IMR-90 (cell line): ENCODE measurements around the gene ZNF362. TPM values are rescaled to one million over a fixed set of nuclear protein-coding genes. Genes with fewer than 3 reads are reported as not detected.

ENCODE experiments used
- ATAC-seq: fragments of 200-7000 bp; cut with Tn5 transposase; 2 replicates; pipeline ENCODE4 v1.9.1; 2020; ENCODE audit warnings: low read depth, mild to moderate bottlenecking, moderate library complexity
- BruUV-seq: library from RNA; stranded (reverse); fragments of 400-500 nt; replicated peaks from 2 replicates; lab custom pipeline; 2021; lab: Mats Ljungman, UMichigan
- CTCF ChIA-PET: fragments of 300-600 bp; formaldehyde crosslinking; extraction: SDS; loops from one replicate; lab custom pipeline; 2021; ENCODE audit warnings: antibody characterized with exemption; lab: Yijun Ruan, JAX
- POLR2A ChIA-PET: fragments of 300-600 bp; sonication (Branson Sonifier 250); formaldehyde crosslinking; loops from one replicate; lab custom pipeline; 2022; ENCODE audit warnings: antibody characterized with exemption; ENCODE audit not compliant: unreplicated experiment; lab: Charles Lee
- DNase-seq: peaks from one replicate; pipeline ENCODE4 v3.0.0; 2013
- H2AFZ ChIP-seq: replicated peaks from 2 replicates; pipeline ENCODE3; 2013; ENCODE audit warnings: low read length, mild to moderate bottlenecking; ENCODE audit not compliant: poor library complexity
- H2AK5ac ChIP-seq: 2 replicates; pipeline ENCODE4 v1.6.1; 2013; ENCODE audit warnings: low read depth, low read length, inconsistent platforms
- H2AK9ac ChIP-seq: replicated peaks from 2 replicates; pipeline ENCODE3; 2013; ENCODE audit warnings: mild to moderate bottlenecking, low read depth, low read length, moderate library complexity; ENCODE audit not compliant: poor library complexity
- H2BK120ac ChIP-seq: 2 replicates; pipeline ENCODE4 v1.6.1; 2013; ENCODE audit warnings: low read depth, low read length, inconsistent platforms
- H2BK15ac ChIP-seq: 3 replicates; pipeline ENCODE4 v1.6.1; 2013; ENCODE audit warnings: low read depth, low read length, inconsistent platforms
- H2BK20ac ChIP-seq: 2 replicates; pipeline ENCODE4 v1.6.1; 2013; ENCODE audit warnings: low read depth, mild to moderate bottlenecking, inconsistent platforms, low read length, moderate library complexity
- H2BK5ac ChIP-seq: 2 replicates; pipeline ENCODE4 v1.6.1; 2013; ENCODE audit warnings: mild to moderate bottlenecking, low read depth, low read length, inconsistent platforms; ENCODE audit not compliant: poor library complexity, severe bottlenecking
- H3K14ac ChIP-seq: replicated peaks from 2 replicates; pipeline ENCODE4 v1.6.1; 2013; ENCODE audit warnings: low read depth, low read length, inconsistent platforms
- H3K18ac ChIP-seq: 2 replicates; pipeline ENCODE4 v1.6.1; 2013; ENCODE audit warnings: low read depth, low read length, control low read depth
- H3K23ac ChIP-seq: 2 replicates; pipeline ENCODE4 v1.6.1; 2013; ENCODE audit warnings: low read depth, low read length, inconsistent platforms
- H3K27ac ChIP-seq: 2 replicates; pipeline ENCODE4 v1.5.1; 2013; ENCODE audit warnings: mild to moderate bottlenecking, control low read depth, low read length; ENCODE audit not compliant: insufficient read depth
- H3K27me3 ChIP-seq: 2 replicates; pipeline ENCODE4 v1.6.1; 2013; ENCODE audit warnings: low read length; ENCODE audit not compliant: control insufficient read depth, insufficient read depth
- H3K36me3 ChIP-seq: 2 replicates; pipeline ENCODE4 v1.6.1; 2013; ENCODE audit warnings: low read length, mixed read lengths; ENCODE audit not compliant: control insufficient read depth, insufficient read depth
- H3K4ac ChIP-seq: 2 replicates; pipeline ENCODE4 v1.6.1; 2013; ENCODE audit warnings: low read depth, low read length, inconsistent platforms
- H3K4me1 ChIP-seq: 2 replicates; pipeline ENCODE4 v1.6.1; 2013; ENCODE audit warnings: low read length, mixed read lengths; ENCODE audit not compliant: control insufficient read depth, insufficient read depth
- H3K4me2 ChIP-seq: 2 replicates; pipeline ENCODE4 v1.6.1; 2013; ENCODE audit warnings: low read depth, mild to moderate bottlenecking, control low read depth, low read length, moderate library complexity
- H3K4me3 ChIP-seq: 2 replicates; pipeline ENCODE4 v1.5.1; 2013; ENCODE audit warnings: low read depth, mild to moderate bottlenecking, control low read depth, low read length, moderate library complexity; ENCODE audit not compliant: insufficient read depth
- H3K56ac ChIP-seq: 2 replicates; pipeline ENCODE4 v1.6.1; 2013; ENCODE audit warnings: low read length, inconsistent platforms; ENCODE audit not compliant: insufficient read depth; ENCODE audit errors: extremely low read depth
- H3K79me1 ChIP-seq, 2 experiments: 2 replicates each; pipeline ENCODE4 v1.6.1; 2013; ENCODE audit warnings: low read length in 2 of 2, inconsistent platforms in 1 of 2, low read depth in 1 of 2
- H3K9ac ChIP-seq: 2 replicates; pipeline ENCODE4 v1.6.1; 2013; ENCODE audit warnings: low read depth, low read length, control low read depth
- H3K9me1 ChIP-seq: 2 replicates; pipeline ENCODE4 v1.6.1; 2013; ENCODE audit warnings: low read length, inconsistent platforms; ENCODE audit not compliant: insufficient read depth
- H3K9me3 ChIP-seq: 2 replicates; pipeline ENCODE4 v1.6.1; 2013; ENCODE audit warnings: low read length; ENCODE audit not compliant: control insufficient read depth, insufficient read depth
- H4K20me1 ChIP-seq: 2 replicates; pipeline ENCODE4 v1.6.1; 2013; ENCODE audit warnings: low read length, inconsistent platforms; ENCODE audit not compliant: insufficient read depth
- H4K5ac ChIP-seq: 2 replicates; pipeline ENCODE4 v1.6.1; 2013; ENCODE audit warnings: mild to moderate bottlenecking, low read depth, low read length, control low read depth
- H4K8ac ChIP-seq, 2 experiments: 2 replicates each; pipeline ENCODE4 v1.6.1; 2013; ENCODE audit warnings: low read depth in 2 of 2, low read length in 2 of 2, control low read depth in 1 of 2, inconsistent platforms in 1 of 2
- H4K91ac ChIP-seq: 2 replicates; pipeline ENCODE4 v1.6.1; 2013; ENCODE audit warnings: low read depth, low read length, inconsistent platforms; ENCODE audit not compliant: insufficient read depth
- CEBPB ChIP-seq: IDR thresholded peaks from 2 replicates; pipeline ENCODE4 v1.6.1; 2012; ENCODE audit warnings: low read depth, low read length, improper control_type of control experiment
- CHD1 ChIP-seq: IDR thresholded peaks from 2 replicates; pipeline ENCODE4 v1.6.1; 2012; ENCODE audit warnings: low read depth, low read length, improper control_type of control experiment
- FOS ChIP-seq: fragments of 150-350 bp; IDR thresholded peaks from 2 replicates; pipeline ENCODE4 v1.6.1; 2016; ENCODE audit warnings: low read depth, low read length
- MAFK ChIP-seq: IDR thresholded peaks from 2 replicates; pipeline ENCODE4 v1.6.1; 2012; ENCODE audit warnings: low read depth, low read length, improper control_type of control experiment
- MAZ ChIP-seq: IDR thresholded peaks from 2 replicates; pipeline ENCODE4 v1.6.1; 2012; ENCODE audit warnings: low read depth, mild to moderate bottlenecking, low read length, improper control_type of control experiment, moderate library complexity, borderline replicate concordance
- MXI1 ChIP-seq: IDR thresholded peaks from 2 replicates; pipeline ENCODE4 v1.6.1; 2012; ENCODE audit warnings: low read depth, mild to moderate bottlenecking, low read length, moderate library complexity, borderline replicate concordance
- NFE2L2 ChIP-seq: fragments of 150-350 bp; IDR thresholded peaks from 2 replicates; pipeline ENCODE4 v1.6.1; 2016; ENCODE audit warnings: low read depth, mild to moderate bottlenecking, low read length
- RAD21 ChIP-seq: IDR thresholded peaks from 2 replicates; pipeline ENCODE4 v1.6.1; 2012; ENCODE audit warnings: low read length, improper control_type of control experiment
- RCOR1 ChIP-seq: IDR thresholded peaks from 2 replicates; pipeline ENCODE4 v1.6.1; 2012; ENCODE audit warnings: mild to moderate bottlenecking, low read length, improper control_type of control experiment; ENCODE audit not compliant: insufficient replicate concordance
- RFX5 ChIP-seq: IDR thresholded peaks from 2 replicates; pipeline ENCODE4 v1.8.0; 2012; ENCODE audit warnings: low read depth, mild to moderate bottlenecking, low read length, moderate library complexity
- SMC3 ChIP-seq: fragments of 150-350 bp; IDR thresholded peaks from 2 replicates; pipeline ENCODE4 v1.6.1; 2016; ENCODE audit warnings: low read depth, mild to moderate bottlenecking, antibody characterized with exemption, low read length, moderate library complexity
- WGBS, 2 experiments: methylation state at CpG; one replicate each; pipeline versions ENCODE4 v1.1.5 to v1.1.7; 2013; ENCODE audit warnings: missing lambda C conversion rate in 2 of 2; ENCODE audit not compliant: insufficient read length in 1 of 2; ENCODE audit errors: extremely low coverage in 2 of 2; 5-methylcytosine and 5-hydroxymethylcytosine counted together
- dilution Hi-C: fragments of 300-500 bp; cut with HindIII; formaldehyde crosslinking; loops from one replicate; pipeline ENCODE4 v1.14.3; 2018; ENCODE audit warnings: low sequenced_read_pairs; ENCODE audit not compliant: unreplicated experiment
- in situ Hi-C: fragments of 300-500 bp; cut with MboI; formaldehyde crosslinking; loops from 3 replicates; pipeline ENCODE4 v1.14.3; 2019; ENCODE audit warnings: low sequenced_read_pairs, inconsistent platforms, mixed read lengths
- intact Hi-C: fragments of 100-400 bp; cut with micrococcal nuclease; formaldehyde crosslinking; loops from 2 replicates; pipeline ENCODE4 v1.10.0; 2022
- polyA plus RNA-seq, 3 experiments: library from polyadenylated mRNA; depleted of rRNA; stranded (reverse); fragments of >200 nt; gene quantifications; 2 replicates each; pipeline ENCODE4 v1.2.3, GENCODE V29; 2012; ENCODE audit warnings: low replicate concordance in 1 of 3
- total RNA-seq: library from RNA; depleted of rRNA; stranded (reverse); fragments of >200 nt; gene quantifications from 2 replicates; pipeline ENCODE4 v1.2.3, GENCODE V29; 2012
- TF ChIP-seq, protein P1 (sequence below): fragments of 150-350 bp; IDR thresholded peaks from 2 replicates; pipeline ENCODE4 v1.6.1; 2017; ENCODE audit warnings: mild to moderate bottlenecking, antibody characterized with exemption, low read length, low read depth

Gene ZNF362
- total and polyA plus RNA-seq, 2 of the 4 experiments (the other 2 are of a cell fraction): 5.7 to 12.9 TPM

GRCh38 chr1:33263890-33264504 is 7.7 kb downstream of the ZNF362 start:
- no peak overlapping the region for H3K14ac ChIP-seq
- CTCF ChIA-PET: no interaction called here
- no peak overlapping the region for H2BK20ac ChIP-seq
- H3K27ac ChIP-seq: no peak overlapping the region
- DNase-seq: no peak
- no peak overlapping the region for H3K4me3 ChIP-seq
- no peak overlapping the region for H4K8ac ChIP-seq
- WGBS, 2 experiments: 80% methylated on average over 1 of the region's 5 CpGs; no CpG with 5 or more reads in 1 of the 2 experiments
- no peak for TF ChIP-seq SMC3
- TF ChIP-seq FOS: no peak
- TF ChIP-seq RFX5: no peak
- no peak for TF ChIP-seq MXI1
- TF ChIP-seq NFE2L2: no peak
- TF ChIP-seq CEBPB: no peak
- TF ChIP-seq, protein P1, sequence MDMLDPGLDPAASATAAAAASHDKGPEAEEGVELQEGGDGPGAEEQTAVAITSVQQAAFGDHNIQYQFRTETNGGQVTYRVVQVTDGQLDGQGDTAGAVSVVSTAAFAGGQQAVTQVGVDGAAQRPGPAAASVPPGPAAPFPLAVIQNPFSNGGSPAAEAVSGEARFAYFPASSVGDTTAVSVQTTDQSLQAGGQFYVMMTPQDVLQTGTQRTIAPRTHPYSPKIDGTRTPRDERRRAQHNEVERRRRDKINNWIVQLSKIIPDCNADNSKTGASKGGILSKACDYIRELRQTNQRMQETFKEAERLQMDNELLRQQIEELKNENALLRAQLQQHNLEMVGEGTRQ: no peak
- no peak for TF ChIP-seq MAZ
- no peak for TF ChIP-seq CHD1
- no peak for TF ChIP-seq RCOR1
- TF ChIP-seq RAD21: no peak
- TF ChIP-seq MAFK: no peak
- BruUV-seq: no TSS peak
- H3K36me3 ChIP-seq: peaks cover 11% of the 10 kb centered on the region
- in situ Hi-C loops (no loop called here), dilution Hi-C loops (no loop called here), intact Hi-C loops (no loop called here)
- H3K4ac ChIP-seq: no peak overlapping the region
- no peak overlapping the region for H3K23ac ChIP-seq
- no peak overlapping the region for H3K18ac ChIP-seq
- no peaks in the 10 kb centered on the region for H3K9me3 ChIP-seq
- H4K91ac ChIP-seq: no peak overlapping the region
- peak; percentile 37; the same call in 1 of the 2 replicates for ATAC-seq
- no peak overlapping the region for H2BK120ac ChIP-seq
- no peaks in the 10 kb centered on the region for H3K27me3 ChIP-seq
- no peak overlapping the region for H2AK9ac ChIP-seq
- POLR2A ChIA-PET: interaction anchor here (0.6 kb wide), 1 partner anchor 67 kb away, joined by 6 read pairs; no protein-coding TSS in a partner anchor
- peaks cover 53% of the 10 kb centered on the region for H4K20me1 ChIP-seq
- no peak overlapping the region for H4K5ac ChIP-seq
- H3K4me1 ChIP-seq: peaks cover 4% of the 10 kb centered on the region; the same call in 1 of the 2 replicates
- H2BK5ac ChIP-seq: no peak overlapping the region
- H2BK15ac ChIP-seq: no peak overlapping the region
- H3K4me2 ChIP-seq: no peak overlapping the region
- no peak overlapping the region for H2AFZ ChIP-seq
- H3K9ac ChIP-seq: no peak overlapping the region
- H3K79me1 ChIP-seq: peaks cover 39 to 87% of the 10 kb centered on the region in 2 experiments
- H2AK5ac ChIP-seq: no peak overlapping the region
- H3K9me1 ChIP-seq: peaks cover 39% of the 10 kb centered on the region
- no peak overlapping the region for H3K56ac ChIP-seq
